ENCODE results near the gene NRARP. TPM values are rescaled to one million over a fixed set of nuclear protein-coding genes. Genes with fewer than 3 reads are reported as not detected.
A peak's percentile ranks its signal among the peaks of the same experiment; 100 is the strongest.

The NRARP gene
- total and polyA plus RNA-seq, 2 donors, result 1.6 to 3.1 TPM

GRCh38 chr9:137270929-137271695, 31.0 kb downstream of the NRARP start:
- Histone ChIP-seq H3K36me3 (ENCODE audit: control insufficient read depth in 2 of 2, insufficient read depth in 2 of 2, low read length in 1 of 2) (peaks cover 41 to 62% of the 10 kb centered on the region in 2 donors), H3K4me3 (ENCODE audit: low read length in 2 of 2) (no peak overlapping the region), H3K4me1 (ENCODE audit: control insufficient read depth in 2 of 2, insufficient read depth in 2 of 2, low read length in 2 of 2) (peaks cover 17 to 28% of the 10 kb centered on the region in 2 donors), H3K27me3 (ENCODE audit: control insufficient read depth in 2 of 2, insufficient read depth in 1 of 2, low read length in 1 of 2) (peaks cover 20 to 60% of the 10 kb centered on the region in 2 donors), H3K27ac (ENCODE audit: low read depth in 1 of 2, low read length in 1 of 2) (peak overlapping the region in 1 of 2 donors; percentile 25), H3K9me3 (ENCODE audit: control insufficient read depth in 2 of 2, insufficient read depth in 1 of 2, low read length in 1 of 2) (no peaks in the 10 kb centered on the region)
- 44% methylated on average over 32 of the region's 32 CpGs for WGBS
- DNase-seq (ENCODE audit: low read depth in 6 of 9, low spot score in 9 of 9), result peak in 7 of 9 donors; percentile 37 to 90 (median 73)

GRCh38 chr9:137269231-137269772, 32.8 kb downstream of the NRARP start:
- 95% methylated on average over 17 of the region's 17 CpGs for WGBS
- no peak overlapping the region for H3K27ac ChIP-seq (ENCODE audit: low read depth in 1 of 2, low read length in 1 of 2)
- H3K36me3 ChIP-seq (ENCODE audit: control insufficient read depth in 2 of 2, insufficient read depth in 2 of 2, low read length in 1 of 2), result peaks cover 50 to 77% of the 10 kb centered on the region in 2 donors
- peaks cover 17 to 28% of the 10 kb centered on the region in 2 donors for H3K4me1 ChIP-seq (ENCODE audit: control insufficient read depth in 2 of 2, insufficient read depth in 2 of 2, low read length in 2 of 2)
- peaks cover 15 to 48% of the 10 kb centered on the region in 2 donors for H3K27me3 ChIP-seq (ENCODE audit: control insufficient read depth in 2 of 2, insufficient read depth in 1 of 2, low read length in 1 of 2)
- DNase-seq (ENCODE audit: low read depth in 6 of 9, low spot score in 9 of 9), result no peak
- no peaks in the 10 kb centered on the region for H3K9me3 ChIP-seq (ENCODE audit: control insufficient read depth in 2 of 2, insufficient read depth in 1 of 2, low read length in 1 of 2)
- no peak overlapping the region for H3K4me3 ChIP-seq (ENCODE audit: low read length in 2 of 2)

- DNase-seq (ENCODE audit: low read depth in 6 of 9, low spot score in 9 of 9), result no peak
- Histone ChIP-seq H3K27ac (ENCODE audit: low read depth in 1 of 2, low read length in 1 of 2) (no peak overlapping the region), H3K36me3 (ENCODE audit: control insufficient read depth in 2 of 2, insufficient read depth in 2 of 2, low read length in 1 of 2) (peaks cover 53 to 79% of the 10 kb centered on the region in 2 donors), H3K4me1 (ENCODE audit: control insufficient read depth in 2 of 2, insufficient read depth in 2 of 2, low read length in 2 of 2) (peaks cover 17 to 22% of the 10 kb centered on the region in 2 donors), H3K4me3 (ENCODE audit: low read length in 2 of 2) (no peak overlapping the region), H3K9me3 (ENCODE audit: control insufficient read depth in 2 of 2, insufficient read depth in 1 of 2, low read length in 1 of 2) (no peaks in the 10 kb centered on the region), H3K27me3 (ENCODE audit: control insufficient read depth in 2 of 2, insufficient read depth in 1 of 2, low read length in 1 of 2) (peaks cover 15 to 42% of the 10 kb centered on the region in 2 donors)
- 88% methylated on average over 19 of the region's 19 CpGs for WGBS
Measured at GRCh38 chr9:137268538-137269201, 33.4 kb downstream of the NRARP start.

DNA sequence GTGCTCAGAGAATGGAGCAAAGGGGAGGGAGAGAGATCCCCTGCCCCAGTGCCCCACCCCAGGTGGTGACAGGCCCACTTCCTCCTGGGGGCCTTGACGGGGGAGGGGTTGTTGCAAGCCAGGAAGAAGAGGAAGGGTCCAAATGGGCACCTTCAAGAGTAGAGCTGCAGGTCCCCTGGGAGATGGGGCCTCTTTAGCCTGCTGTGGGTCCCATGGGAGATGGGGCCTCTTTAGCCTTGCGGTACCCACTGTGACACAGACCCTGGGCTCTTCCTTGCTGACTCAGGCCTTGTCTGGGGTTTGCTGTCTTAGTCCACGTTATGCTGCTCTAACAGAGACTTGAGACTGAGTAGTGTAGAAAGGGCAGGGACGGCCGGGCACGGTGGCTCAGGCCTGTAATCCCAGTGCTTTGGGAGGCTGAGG, 34.1 kb downstream of the NRARP start:
- Histone ChIP-seq H3K27ac (ENCODE audit: low read depth in 1 of 2, low read length in 1 of 2) (no peak overlapping the region), H3K9me3 (ENCODE audit: control insufficient read depth in 2 of 2, insufficient read depth in 1 of 2, low read length in 1 of 2) (no peaks in the 10 kb centered on the region), H3K4me1 (ENCODE audit: control insufficient read depth in 2 of 2, insufficient read depth in 2 of 2, low read length in 2 of 2) (peaks cover 17 to 22% of the 10 kb centered on the region in 2 donors), H3K36me3 (ENCODE audit: control insufficient read depth in 2 of 2, insufficient read depth in 2 of 2, low read length in 1 of 2) (peaks cover 50 to 80% of the 10 kb centered on the region in 2 donors), H3K27me3 (ENCODE audit: control insufficient read depth in 2 of 2, insufficient read depth in 1 of 2, low read length in 1 of 2) (peaks cover 12 to 38% of the 10 kb centered on the region in 2 donors), H3K4me3 (ENCODE audit: low read length in 2 of 2) (no peak overlapping the region)
- DNase-seq (ENCODE audit: low read depth in 6 of 9, low spot score in 9 of 9), result no peak
- WGBS, result 97% methylated on average over 6 of the region's 6 CpGs

DNA sequence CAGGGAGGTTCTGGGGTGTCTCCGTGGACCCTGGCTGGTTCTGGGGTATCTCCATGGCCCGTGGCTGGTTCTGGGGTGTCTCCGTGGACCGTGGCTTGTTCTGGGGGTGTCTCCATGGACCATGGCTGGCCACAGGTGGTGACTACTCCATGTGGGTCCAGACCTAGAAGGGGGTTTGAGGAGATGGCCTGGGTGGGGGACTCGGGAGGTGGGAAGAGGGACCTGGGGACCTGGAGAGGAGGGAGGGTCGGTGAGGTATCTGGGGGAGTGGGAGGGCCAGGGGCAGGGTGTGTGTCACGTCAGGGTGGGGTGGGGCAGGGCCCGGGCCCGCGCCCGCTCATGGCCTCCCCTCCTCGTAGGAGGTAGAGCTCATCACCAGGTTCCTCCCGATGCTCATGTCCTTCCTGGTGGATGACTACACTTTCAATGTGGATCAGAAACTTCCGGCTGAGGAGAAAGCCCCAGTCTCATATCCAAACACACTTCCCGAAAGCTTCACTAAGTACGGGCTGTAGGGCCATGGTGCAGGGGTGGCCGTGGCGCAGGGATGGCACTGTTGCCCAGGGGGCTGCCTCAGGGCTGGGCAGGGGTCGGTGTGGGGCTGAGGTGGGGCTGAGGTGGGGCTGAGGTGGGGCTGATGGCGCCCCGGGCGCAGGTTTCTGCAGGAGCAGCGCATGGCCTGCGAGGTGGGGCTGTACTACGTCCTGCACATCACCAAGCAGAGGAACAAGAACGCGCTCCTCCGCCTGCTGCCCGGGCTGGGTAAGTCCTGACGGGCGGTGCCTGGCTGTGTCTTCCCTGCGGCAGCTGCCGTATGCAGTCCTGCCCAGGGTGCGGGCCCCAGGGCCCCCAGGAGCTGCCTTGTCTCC, 35.3 kb downstream of the NRARP start:
- Histone ChIP-seq H3K4me3 (ENCODE audit: low read length in 2 of 2) (no peak overlapping the region), H3K9me3 (ENCODE audit: control insufficient read depth in 2 of 2, insufficient read depth in 1 of 2, low read length in 1 of 2) (no peaks in the 10 kb centered on the region), H3K27me3 (ENCODE audit: control insufficient read depth in 2 of 2, insufficient read depth in 1 of 2, low read length in 1 of 2) (peaks cover 10 to 29% of the 10 kb centered on the region in 2 donors), H3K4me1 (ENCODE audit: control insufficient read depth in 2 of 2, insufficient read depth in 2 of 2, low read length in 2 of 2) (peaks cover 11% of the 10 kb centered on the region in 2 donors), H3K27ac (ENCODE audit: low read depth in 1 of 2, low read length in 1 of 2) (no peak overlapping the region), H3K36me3 (ENCODE audit: control insufficient read depth in 2 of 2, insufficient read depth in 2 of 2, low read length in 1 of 2) (peaks cover 42 to 71% of the 10 kb centered on the region in 2 donors)
- WGBS, result 93% methylated on average over 34 of the region's 34 CpGs
- DNase-seq (ENCODE audit: low read depth in 6 of 9, low spot score in 9 of 9), result no peak

GRCh38 chr9:137266162-137266527, 35.9 kb downstream of the NRARP start:
- Histone ChIP-seq H3K27me3 (ENCODE audit: control insufficient read depth in 2 of 2, insufficient read depth in 1 of 2, low read length in 1 of 2) (peaks cover 10 to 29% of the 10 kb centered on the region in 2 donors), H3K4me3 (ENCODE audit: low read length in 2 of 2) (no peak overlapping the region), H3K9me3 (ENCODE audit: control insufficient read depth in 2 of 2, insufficient read depth in 1 of 2, low read length in 1 of 2) (no peaks in the 10 kb centered on the region), H3K36me3 (ENCODE audit: control insufficient read depth in 2 of 2, insufficient read depth in 2 of 2, low read length in 1 of 2) (peaks cover 42 to 71% of the 10 kb centered on the region in 2 donors), H3K27ac (ENCODE audit: low read depth in 1 of 2, low read length in 1 of 2) (no peak overlapping the region), H3K4me1 (ENCODE audit: control insufficient read depth in 2 of 2, insufficient read depth in 2 of 2, low read length in 2 of 2) (peaks cover 4 to 5% of the 10 kb centered on the region in 2 donors)
- DNase-seq (ENCODE audit: low read depth in 6 of 9, low spot score in 9 of 9), result no peak
- WGBS, result 98% methylated on average over 15 of the region's 15 CpGs

- H3K36me3 ChIP-seq (ENCODE audit: control insufficient read depth in 2 of 2, insufficient read depth in 2 of 2, low read length in 1 of 2), result peaks cover 42 to 67% of the 10 kb centered on the region in 2 donors
- WGBS, result 95% methylated on average over 29 of the region's 29 CpGs
- no peaks in the 10 kb centered on the region for H3K9me3 ChIP-seq (ENCODE audit: control insufficient read depth in 2 of 2, insufficient read depth in 1 of 2, low read length in 1 of 2)
- DNase-seq (ENCODE audit: low read depth in 6 of 9, low spot score in 9 of 9), result no peak
- no peak overlapping the region for H3K27ac ChIP-seq (ENCODE audit: low read depth in 1 of 2, low read length in 1 of 2)
- no peak overlapping the region for H3K4me3 ChIP-seq (ENCODE audit: low read length in 2 of 2)
- H3K4me1 ChIP-seq (ENCODE audit: control insufficient read depth in 2 of 2, insufficient read depth in 2 of 2, low read length in 2 of 2), result no peaks in the 10 kb centered on the region
- H3K27me3 ChIP-seq (ENCODE audit: control insufficient read depth in 2 of 2, insufficient read depth in 1 of 2, low read length in 1 of 2), result peaks cover 10 to 26% of the 10 kb centered on the region in 2 donors
Measured at GRCh38 chr9:137265496-137266161, 36.4 kb downstream of the NRARP start.

DNA sequence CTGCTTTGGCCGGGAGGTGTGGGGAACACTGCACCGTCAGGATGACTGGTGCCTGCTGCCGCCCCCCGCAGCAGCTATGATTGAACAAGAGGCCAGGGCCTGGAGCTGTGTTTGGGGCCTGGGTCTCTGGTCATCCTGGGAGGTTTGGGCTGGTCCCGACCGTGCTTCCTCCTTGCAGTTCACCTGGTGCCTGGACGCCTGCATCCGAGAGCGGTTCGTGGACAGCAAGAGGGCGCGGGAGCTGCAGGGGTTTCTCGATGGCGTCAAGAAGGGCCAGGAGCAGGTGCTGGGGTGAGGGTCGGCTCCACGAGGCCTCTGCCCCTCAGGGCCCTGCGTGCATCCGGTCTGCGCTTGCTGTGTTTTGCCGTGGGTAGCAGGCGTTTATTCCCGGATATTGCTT, 38.0 kb downstream of the NRARP start:
- no peaks in the 10 kb centered on the region for H3K9me3 ChIP-seq (ENCODE audit: control insufficient read depth in 2 of 2, insufficient read depth in 1 of 2, low read length in 1 of 2)
- H3K27ac ChIP-seq (ENCODE audit: low read depth in 1 of 2, low read length in 1 of 2), result no peak overlapping the region
- H3K36me3 ChIP-seq (ENCODE audit: control insufficient read depth in 2 of 2, insufficient read depth in 2 of 2, low read length in 1 of 2), result peaks cover 43 to 61% of the 10 kb centered on the region in 2 donors
- H3K27me3 ChIP-seq (ENCODE audit: control insufficient read depth in 2 of 2, insufficient read depth in 1 of 2, low read length in 1 of 2), result peaks cover 2 to 15% of the 10 kb centered on the region in 2 donors
- WGBS, result 99% methylated on average over 22 of the region's 22 CpGs
- no peak overlapping the region for H3K4me3 ChIP-seq (ENCODE audit: low read length in 2 of 2)
- DNase-seq (ENCODE audit: low read depth in 6 of 9, low spot score in 9 of 9), result no peak
- H3K4me1 ChIP-seq (ENCODE audit: control insufficient read depth in 2 of 2, insufficient read depth in 2 of 2, low read length in 2 of 2), result no peaks in the 10 kb centered on the region

Measured in thymus (tissue), 11 donors.